DOHH2 (cell line): Measurements from ENCODE around the gene WDR41.

Source experiments
- H3F3A ChIP-seq: fragments of 200-600 bp; sonication (generic), shearing (Covaris generic); 2 replicates; pipeline ENCODE4 v1.6.0; 2016; ENCODE audit warnings: antibody characterized with exemption, mild to moderate bottlenecking; ENCODE audit not compliant: control insufficient read depth, insufficient read depth
- H3K27ac ChIP-seq: fragments of 200-600 bp; sonication (generic); 2 replicates; pipeline ENCODE4 v1.5.1; 2014; ENCODE audit warnings: low read depth, mild to moderate bottlenecking, low read length, moderate library complexity
- H3K27me3 ChIP-seq: fragments of 200-600 bp; sonication (generic); 2 replicates; pipeline ENCODE4 v1.6.1; 2014; ENCODE audit warnings: mild to moderate bottlenecking, low read length, mixed read lengths; ENCODE audit not compliant: control insufficient read depth
- H3K36me3 ChIP-seq: fragments of 200-600 bp; sonication (generic); 2 replicates; pipeline ENCODE4 v1.6.1; 2014; ENCODE audit warnings: mild to moderate bottlenecking, low read length, moderate library complexity, mixed read lengths; ENCODE audit not compliant: control insufficient read depth
- H3K4me1 ChIP-seq: fragments of 200-600 bp; sonication (generic); 2 replicates; pipeline ENCODE4 v1.6.1; 2014; ENCODE audit warnings: mild to moderate bottlenecking, low read length, mixed read lengths; ENCODE audit not compliant: control insufficient read depth
- H3K4me2 ChIP-seq: fragments of 200-600 bp; sonication (generic); 2 replicates; pipeline ENCODE4 v1.6.0; 2014; ENCODE audit warnings: mild to moderate bottlenecking, low read length, moderate library complexity
- H3K4me3 ChIP-seq: fragments of 200-600 bp; sonication (generic); 2 replicates; pipeline ENCODE4 v1.5.1; 2014; ENCODE audit warnings: mild to moderate bottlenecking, low read length, mixed read lengths
- H3K79me2 ChIP-seq: fragments of 200-600 bp; sonication (generic); 2 replicates; pipeline ENCODE4 v1.6.1; 2014; ENCODE audit warnings: mild to moderate bottlenecking, low read length, mixed read lengths; ENCODE audit not compliant: control insufficient read depth
- H3K9me2 ChIP-seq: fragments of 200-600 bp; sonication (generic); replicated peaks from 2 replicates; pipeline ENCODE4 v1.6.1; 2014; ENCODE audit warnings: mild to moderate bottlenecking, low read length, mixed read lengths; ENCODE audit not compliant: control insufficient read depth
- H3K9me3 ChIP-seq: fragments of 200-600 bp; sonication (generic); 2 replicates; pipeline ENCODE4 v1.6.1; 2014; ENCODE audit warnings: antibody characterized with exemption, low read length, mixed read lengths; ENCODE audit not compliant: control insufficient read depth, insufficient read depth
- H4K20me1 ChIP-seq: fragments of 200-600 bp; sonication (generic); 2 replicates; pipeline ENCODE4 v1.6.0; 2014; ENCODE audit warnings: low read depth, mild to moderate bottlenecking, antibody characterized with exemption, low read length, moderate library complexity; ENCODE audit not compliant: control insufficient read depth, insufficient read depth
- CTCF ChIP-seq: fragments of 200-600 bp; sonication (generic); IDR thresholded peaks from one replicate; pipeline ENCODE4 v1.5.1; 2014; ENCODE audit warnings: antibody characterized with exemption, mild to moderate bottlenecking, low read depth, low read length; ENCODE audit not compliant: poor library complexity, severe bottlenecking
- EZH2phosphoT487 ChIP-seq: fragments of 200-600 bp; sonication (generic); IDR thresholded peaks from 2 replicates; pipeline ENCODE4 v1.6.1; 2017; ENCODE audit warnings: borderline replicate concordance, mild to moderate bottlenecking, antibody characterized with exemption, low read length, moderate library complexity, mixed read lengths

The WDR41 gene

DNA sequence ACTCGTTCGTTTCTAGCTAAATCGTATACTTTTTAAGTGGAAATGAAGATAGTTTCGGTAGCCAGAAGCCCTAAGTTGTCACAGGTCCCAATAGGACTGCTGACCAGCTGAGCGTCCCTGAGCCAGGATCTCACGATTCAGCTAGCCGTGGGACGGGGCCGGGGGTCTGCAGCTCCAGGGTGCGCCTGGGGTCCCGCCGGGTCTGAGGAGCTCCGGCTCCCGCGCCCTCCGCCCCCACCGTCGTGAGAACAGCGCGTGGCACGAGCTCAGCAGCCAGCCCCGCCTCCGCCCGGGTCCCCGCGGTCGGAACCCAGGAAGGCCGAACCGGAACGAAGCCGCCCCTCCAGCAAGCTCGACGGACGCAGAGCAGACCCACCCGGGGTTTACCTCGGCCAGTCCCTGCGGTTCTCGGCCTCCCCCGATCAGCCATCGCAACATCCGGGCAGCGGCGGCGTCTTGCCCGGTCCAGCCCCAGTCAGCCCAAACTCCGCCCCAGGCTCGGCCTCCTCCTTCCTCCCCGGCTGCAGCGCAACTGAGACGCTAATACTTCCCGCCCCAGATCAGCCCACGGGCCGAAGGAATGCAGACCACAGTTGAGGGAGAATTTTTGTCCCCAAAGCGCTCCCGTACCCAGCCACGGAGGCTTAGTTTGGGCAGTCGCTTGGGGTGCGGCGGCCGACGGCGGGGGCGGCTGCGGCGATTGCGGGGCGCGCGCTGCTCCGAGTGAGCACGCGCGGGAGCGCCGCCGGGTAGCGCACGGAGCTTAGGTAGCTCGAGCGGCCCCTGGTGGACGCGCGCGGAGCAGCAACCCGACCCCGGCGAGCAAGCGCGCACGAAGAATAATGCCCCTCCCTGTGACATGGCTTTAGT, at the start of gene WDR41:
TSS of gene WDR41 (minus strand) at position 534 of the 870 bp plus-strand sequence. CDS start at position 438, 96 bp downstream.
- Histone ChIP-seq H3F3A (peaks cover 2% of the 10 kb centered on the region; the same call in 1 of the 2 replicates), H3K9me3 (no peaks in the 10 kb centered on the region), H3K4me1 (peaks cover 19% of the 10 kb centered on the region), H3K36me3 (peaks cover 32% of the 10 kb centered on the region), H3K4me2 (peak within 1 kb of the TSS; percentile 79), H3K9me2 (no peaks in the 10 kb centered on the region), H4K20me1 (no peaks in the 10 kb centered on the region), H3K79me2 (peaks cover 44% of the 10 kb centered on the region), H3K4me3 (peak within 1 kb of the TSS; percentile 98), H3K27me3 (no peaks in the 10 kb centered on the region; the same call in 1 of the 2 replicates), H3K27ac (peak within 1 kb of the TSS; percentile 89)
- TF ChIP-seq EZH2phosphoT487 (no peak), CTCF (peak; percentile 88)

DNA sequence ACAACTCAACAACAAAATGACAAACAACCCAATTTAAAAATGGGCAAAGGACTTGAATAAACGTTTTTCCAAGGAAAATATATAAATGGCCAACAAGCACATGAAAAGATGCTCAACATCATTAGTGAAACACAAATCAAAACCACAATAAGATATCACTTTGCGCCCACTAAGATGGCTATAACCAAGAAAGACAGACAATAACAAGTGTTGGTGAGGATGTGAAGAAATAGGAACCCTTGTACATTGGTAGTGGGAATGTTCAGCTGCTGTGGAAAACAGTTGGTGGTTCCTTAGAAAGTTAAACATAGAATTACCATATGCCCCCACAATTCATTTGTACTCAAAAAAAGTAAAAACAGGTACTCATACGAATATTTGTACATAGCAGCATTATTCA, 39.2 kb upstream of the WDR41 start:
- no peak overlapping the region for H3K27ac ChIP-seq
- H3K4me2 ChIP-seq = no peak overlapping the region
- no peaks in the 10 kb centered on the region for H3K79me2 ChIP-seq
- H4K20me1 ChIP-seq = no peaks in the 10 kb centered on the region
- H3K9me3 ChIP-seq = no peaks in the 10 kb centered on the region
- no peak for TF ChIP-seq CTCF
- no peak for TF ChIP-seq EZH2phosphoT487
- H3K4me3 ChIP-seq = no peak overlapping the region
- peaks cover 6% of the 10 kb centered on the region; the same call in 1 of the 2 replicates for H3K27me3 ChIP-seq
- H3K4me1 ChIP-seq = no peaks in the 10 kb centered on the region
- no peaks in the 10 kb centered on the region for H3K9me2 ChIP-seq
- H3F3A ChIP-seq = no peaks in the 10 kb centered on the region
- H3K36me3 ChIP-seq = no peaks in the 10 kb centered on the region

GRCh38 chr5:77518304-77518703, 26.2 kb upstream of the WDR41 start:
- no peaks in the 10 kb centered on the region for H3K27me3 ChIP-seq
- H4K20me1 ChIP-seq = no peaks in the 10 kb centered on the region
- no peak overlapping the region for H3K4me2 ChIP-seq
- no peaks in the 10 kb centered on the region for H3K4me1 ChIP-seq
- no peaks in the 10 kb centered on the region for H3F3A ChIP-seq
- H3K4me3 ChIP-seq = no peak overlapping the region
- H3K9me3 ChIP-seq = no peaks in the 10 kb centered on the region
- H3K27ac ChIP-seq = no peak overlapping the region
- TF ChIP-seq EZH2phosphoT487 = no peak
- TF ChIP-seq CTCF = peak; percentile 26
- no peaks in the 10 kb centered on the region for H3K9me2 ChIP-seq
- no peaks in the 10 kb centered on the region for H3K36me3 ChIP-seq
- no peaks in the 10 kb centered on the region for H3K79me2 ChIP-seq
